Esophagus muscularis mucosa (tissue), 4 donors: ENCODE data around the gene PRH1.

Source experiments
- CTCF ChIP-seq, 3 experiments: fragments of 200-600 bp in 2 of 3; fragments of 450-650 bp in 1 of 3; sonication (generic) in 2 of 3; IDR thresholded peaks; one replicate each; pipeline ENCODE4 v1.5.1; 2017 to 2019; ENCODE audit warnings: antibody characterized with exemption in 3 of 3, mild to moderate bottlenecking in 2 of 3, moderate library complexity in 1 of 3
- EP300 ChIP-seq: sonication (generic); formaldehyde crosslinking; IDR thresholded peaks from one replicate; pipeline ENCODE4 v1.6.1; 2017; ENCODE audit warnings: antibody characterized with exemption
- POLR2AphosphoS5 ChIP-seq, 2 donors: sonication (generic); formaldehyde crosslinking; IDR thresholded peaks; one replicate each; pipeline ENCODE4 v1.6.1; 2017; ENCODE audit warnings: antibody characterized with exemption in 2 of 2

- TF ChIP-seq EP300 (no peak), CTCF (IDR thresholded peaks at IDR 0.05) (no peak), POLR2AphosphoS5 (IDR thresholded peaks at IDR 0.05) (no peak)
Observed at GRCh38 chr12:10884086-10884725, at the start of gene PRH1.
